Measurements from ENCODE around the gene PRKCE. TPM values are rescaled to one million over a fixed set of nuclear protein-coding genes. Genes with fewer than 3 reads are reported as not detected.
A peak's percentile ranks its signal among the peaks of the same experiment; 100 is the strongest.

Gene PRKCE
- total RNA-seq, 1 donor from 2014 or later, result 19.3 TPM

DNA sequence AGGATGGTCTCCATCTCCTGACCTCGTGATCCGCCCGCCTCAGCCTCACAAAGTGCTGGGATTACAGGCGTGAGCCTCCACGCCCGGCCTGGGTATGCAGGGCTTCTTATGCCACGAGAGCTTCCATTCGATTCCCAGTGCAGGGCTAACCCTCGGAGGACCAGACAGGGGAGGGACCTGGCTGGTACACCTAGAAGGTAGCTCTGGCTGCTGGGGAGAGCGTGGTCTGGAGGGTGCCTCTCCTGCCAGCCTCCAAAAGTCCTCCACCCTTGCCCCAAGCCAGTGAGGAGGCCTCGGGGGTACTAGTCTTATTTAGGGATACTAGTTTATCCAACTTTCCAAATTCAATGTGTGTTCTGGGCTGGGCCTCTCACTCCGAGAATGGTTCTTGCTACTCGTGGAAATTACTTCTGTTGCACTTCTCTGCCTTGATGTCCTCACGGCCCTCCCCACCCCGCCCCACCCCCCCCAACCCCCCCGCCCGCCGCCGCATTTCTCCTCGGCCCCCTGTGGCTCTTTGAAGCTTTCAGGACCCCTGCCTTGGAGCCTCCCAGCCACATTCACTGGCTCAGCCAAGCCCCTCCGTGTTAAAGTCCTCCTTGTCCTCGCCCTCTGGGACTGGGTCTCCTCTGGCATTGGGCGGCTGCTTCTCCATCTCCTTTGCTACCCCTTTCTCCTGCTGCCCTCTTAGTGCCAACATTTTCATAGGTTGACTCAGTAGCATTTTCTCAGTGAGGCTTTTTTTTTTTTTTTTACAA lies 502.7 kb downstream of the PRKCE start:
- no peak for DNase-seq

DNA sequence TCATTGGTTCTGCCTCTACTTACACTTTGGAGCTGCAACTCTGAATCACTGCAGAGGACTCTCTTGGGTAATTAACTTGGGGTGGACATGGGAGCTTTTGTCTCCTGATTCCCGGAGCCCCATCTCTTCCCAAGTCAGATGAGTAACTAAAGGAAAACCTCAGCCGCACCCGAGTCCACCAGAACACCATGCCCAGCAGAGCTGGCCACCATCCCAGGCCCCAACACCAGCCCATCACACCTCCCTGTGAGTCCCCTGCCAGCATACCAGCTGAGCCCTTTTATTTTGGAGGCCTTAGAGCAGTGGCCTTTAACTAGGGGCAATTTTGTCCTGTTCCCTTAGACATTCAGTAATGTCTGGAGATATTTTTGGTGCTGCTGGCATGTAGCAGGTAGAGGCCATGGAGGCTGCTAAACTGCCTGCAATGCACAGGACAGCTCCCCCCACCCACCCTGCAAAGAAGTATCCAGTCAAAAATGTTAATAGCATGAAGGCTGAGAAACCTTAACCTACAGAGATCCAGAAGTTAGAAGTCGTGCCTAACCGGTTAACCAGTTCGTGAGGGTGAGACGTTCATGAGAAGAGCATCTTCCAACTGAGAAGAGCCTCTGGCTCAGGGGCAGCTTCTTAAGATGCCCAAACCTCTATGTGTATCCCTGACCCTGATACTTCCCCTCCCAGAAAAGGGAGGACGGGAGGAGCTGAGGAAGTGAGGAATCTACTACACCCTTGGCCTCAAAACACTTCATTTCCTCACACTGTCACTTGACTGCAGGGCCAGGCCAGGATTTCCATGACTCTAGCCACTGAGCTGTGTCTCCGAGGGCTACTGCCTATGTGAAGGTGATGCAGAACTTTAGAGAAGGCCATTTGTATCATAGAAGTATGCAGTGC lies 505.8 kb downstream of the PRKCE start:
- no peak for DNase-seq

DNA sequence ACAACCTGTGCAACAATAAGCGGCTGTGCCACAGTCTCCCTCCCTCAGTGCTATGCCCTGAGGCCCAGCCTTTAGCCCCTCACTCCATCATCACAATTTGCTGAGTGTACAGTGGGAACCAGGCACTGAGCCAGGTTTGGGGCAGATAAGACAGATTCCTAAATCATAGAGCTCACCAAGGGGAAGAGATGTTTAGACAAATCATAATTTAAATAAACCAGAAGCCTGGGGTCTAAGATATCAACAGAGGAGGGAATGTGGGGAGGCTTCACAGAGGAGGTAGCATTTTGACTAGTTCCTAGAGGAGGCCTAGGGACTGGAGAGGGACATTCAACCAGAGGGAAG lies 506.5 kb downstream of the PRKCE start:
- DNase-seq, result no peak

DNA sequence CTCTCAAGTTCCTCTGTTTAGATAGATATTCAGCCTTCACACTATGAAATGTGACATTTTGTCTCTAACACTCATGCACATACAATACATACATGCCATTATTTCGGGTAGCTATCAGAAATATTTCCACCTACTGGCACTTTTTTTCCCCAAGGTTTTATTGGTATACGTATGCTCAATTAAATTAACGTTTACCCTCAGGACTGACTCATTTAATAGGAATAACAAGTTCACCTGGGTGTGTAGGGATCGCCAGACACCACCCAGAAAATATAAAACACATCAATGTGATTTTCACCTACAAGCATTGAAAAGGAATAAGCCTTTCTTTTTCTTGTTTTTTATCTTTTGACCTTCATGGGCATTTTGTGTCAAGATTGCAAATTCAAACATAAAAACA lies 507.2 kb downstream of the PRKCE start:
- no peak for DNase-seq

DNA sequence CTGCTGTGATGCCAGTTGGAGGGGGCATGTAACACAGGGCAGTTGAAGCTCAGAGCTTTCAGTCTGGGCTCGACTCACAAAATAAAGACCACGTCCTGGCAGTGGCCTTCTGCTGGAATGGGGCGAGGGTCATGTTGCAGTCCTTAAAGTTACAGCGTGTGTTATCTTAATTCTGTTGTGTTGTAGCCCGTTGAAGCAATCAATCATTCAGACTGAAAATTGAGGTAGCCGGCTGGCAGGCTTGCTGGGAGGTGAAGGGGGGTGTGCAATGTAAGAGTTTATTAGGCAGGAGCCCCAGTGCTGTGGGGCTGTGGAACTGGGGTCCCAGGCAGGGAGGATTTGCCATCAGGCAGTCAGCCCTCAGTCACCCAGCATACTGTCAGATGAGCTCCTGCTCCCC lies 508.9 kb downstream of the PRKCE start:
- DNase-seq, result no peak

DNA sequence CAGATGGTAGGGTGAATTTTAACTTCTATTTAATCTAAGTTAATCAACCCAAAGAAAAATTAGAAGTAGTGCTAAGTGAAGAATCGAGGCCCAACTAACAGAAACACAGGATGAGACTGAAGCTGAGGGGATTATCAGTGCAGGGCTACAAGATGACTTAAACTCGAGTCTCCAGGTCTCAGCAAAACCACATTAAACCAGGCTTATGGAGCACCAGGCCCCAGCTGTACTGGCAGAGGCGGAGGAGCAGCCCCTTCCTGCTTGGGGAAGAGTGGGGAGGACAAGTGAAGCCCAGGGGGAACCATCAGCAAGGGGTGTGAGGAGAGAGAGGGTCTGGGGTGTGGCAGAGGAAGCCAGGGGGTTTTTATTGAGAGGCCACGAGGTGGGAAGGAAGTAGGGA lies 509.8 kb downstream of the PRKCE start:
- DNase-seq, result no peak

DNA sequence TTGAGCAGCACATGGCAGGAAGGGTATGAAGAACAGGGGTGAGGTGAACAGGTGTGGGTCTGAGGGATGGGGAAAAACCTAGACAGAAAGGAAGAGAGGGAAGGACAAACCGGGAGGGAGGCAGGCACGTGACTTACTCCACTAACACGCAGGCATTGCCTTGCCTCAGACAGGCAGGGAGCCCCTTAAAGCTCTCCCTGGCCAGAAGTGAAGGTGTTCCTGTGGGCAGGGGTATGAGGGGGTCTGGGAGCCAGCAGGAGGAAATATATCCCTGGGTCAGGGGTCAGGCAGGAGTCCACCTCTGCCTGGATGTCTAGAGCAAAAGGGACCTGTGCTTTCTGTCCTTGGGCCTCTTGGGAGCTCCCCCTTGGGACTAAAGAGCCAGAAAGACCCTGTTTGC lies 510.4 kb downstream of the PRKCE start:
- no peak for DNase-seq

DNA sequence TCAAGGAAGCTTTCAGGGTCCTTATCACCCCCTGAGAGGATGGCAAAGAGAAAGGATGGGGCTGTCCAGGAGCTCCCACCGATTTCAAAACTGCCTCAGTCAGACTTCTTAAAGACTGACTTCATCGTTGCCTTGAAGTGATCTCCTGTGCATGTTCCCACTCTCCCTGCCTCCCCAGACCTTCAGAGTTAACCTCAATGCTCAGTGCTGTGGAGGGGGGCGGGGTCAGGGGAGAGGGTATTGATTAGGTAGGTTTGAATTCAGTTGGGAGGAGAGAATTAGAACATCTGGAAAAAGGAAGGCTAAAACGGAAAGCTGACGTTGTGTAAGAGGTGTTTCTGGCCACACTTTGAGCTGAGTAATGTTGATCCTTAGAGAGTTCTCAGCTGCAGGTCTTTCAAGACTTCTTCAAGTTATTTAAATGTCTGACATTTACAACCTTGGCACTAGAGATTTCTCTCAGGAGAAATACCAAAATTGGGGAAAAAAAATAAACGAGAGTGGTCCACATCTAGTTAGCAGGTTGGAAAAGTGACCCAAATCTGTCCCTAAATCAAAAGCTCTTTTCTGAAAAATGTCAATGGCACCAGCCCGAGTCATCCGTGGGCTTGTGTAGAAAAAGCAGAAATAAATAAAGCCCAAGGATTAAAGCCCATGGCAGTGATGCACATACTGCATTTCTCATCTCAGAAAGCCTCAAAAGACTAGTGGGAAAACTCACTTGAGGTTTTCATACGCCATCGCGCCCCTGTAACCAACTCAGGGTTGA lies 511.0 kb downstream of the PRKCE start:
- DNase-seq, result no peak

DNA sequence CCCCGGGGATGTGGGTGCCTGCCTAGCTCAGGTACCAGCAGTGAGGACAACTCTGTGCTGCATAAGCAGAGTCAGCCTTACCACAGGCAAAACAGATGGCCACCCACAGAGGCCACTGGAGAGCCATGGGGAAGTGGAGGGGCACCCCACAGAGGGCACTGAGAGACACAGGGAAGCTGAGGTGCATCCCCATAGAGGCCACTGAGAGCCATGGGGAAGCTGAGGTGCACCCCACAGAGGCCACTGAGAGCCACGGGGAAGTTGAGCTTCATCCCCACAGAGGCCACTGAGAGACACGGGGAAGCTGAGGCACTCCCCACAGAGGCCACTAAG lies 511.6 kb downstream of the PRKCE start:
- DNase-seq, result no peak

DNA sequence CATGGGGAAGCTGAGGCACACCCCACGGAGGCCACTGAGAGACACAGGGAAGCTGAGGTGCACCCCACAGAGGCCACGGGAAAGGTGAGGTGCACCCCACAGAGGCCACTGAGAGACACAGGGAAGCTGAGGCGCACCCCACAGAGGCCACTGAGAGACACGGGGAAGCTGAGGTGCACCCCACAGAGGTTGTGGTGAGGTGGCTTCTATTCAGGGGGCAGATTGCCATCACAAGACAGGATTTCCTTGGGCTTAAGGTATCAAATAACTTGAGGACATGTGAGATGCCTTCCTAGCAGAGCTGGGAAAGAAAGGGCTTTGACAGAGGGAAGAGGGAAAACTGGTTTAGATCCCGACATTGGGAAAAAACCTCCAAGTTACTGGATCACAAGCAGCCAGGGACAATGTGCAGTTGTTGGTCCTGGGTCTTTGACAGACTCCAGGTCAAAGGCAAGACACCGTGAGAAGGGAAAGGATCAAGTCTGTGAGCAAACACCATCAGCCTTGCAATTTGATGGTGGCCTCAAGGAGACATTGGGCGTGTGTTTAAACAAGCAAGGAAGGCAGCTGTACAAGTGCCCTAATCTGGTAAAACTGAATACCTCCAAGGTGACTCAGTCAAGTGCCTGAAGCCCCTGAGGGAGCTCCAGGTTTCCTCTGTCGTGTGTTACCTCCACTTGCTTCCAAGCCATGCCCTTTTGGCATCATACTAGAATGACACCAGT lies 512.5 kb downstream of the PRKCE start:
- no peak for DNase-seq

DNA sequence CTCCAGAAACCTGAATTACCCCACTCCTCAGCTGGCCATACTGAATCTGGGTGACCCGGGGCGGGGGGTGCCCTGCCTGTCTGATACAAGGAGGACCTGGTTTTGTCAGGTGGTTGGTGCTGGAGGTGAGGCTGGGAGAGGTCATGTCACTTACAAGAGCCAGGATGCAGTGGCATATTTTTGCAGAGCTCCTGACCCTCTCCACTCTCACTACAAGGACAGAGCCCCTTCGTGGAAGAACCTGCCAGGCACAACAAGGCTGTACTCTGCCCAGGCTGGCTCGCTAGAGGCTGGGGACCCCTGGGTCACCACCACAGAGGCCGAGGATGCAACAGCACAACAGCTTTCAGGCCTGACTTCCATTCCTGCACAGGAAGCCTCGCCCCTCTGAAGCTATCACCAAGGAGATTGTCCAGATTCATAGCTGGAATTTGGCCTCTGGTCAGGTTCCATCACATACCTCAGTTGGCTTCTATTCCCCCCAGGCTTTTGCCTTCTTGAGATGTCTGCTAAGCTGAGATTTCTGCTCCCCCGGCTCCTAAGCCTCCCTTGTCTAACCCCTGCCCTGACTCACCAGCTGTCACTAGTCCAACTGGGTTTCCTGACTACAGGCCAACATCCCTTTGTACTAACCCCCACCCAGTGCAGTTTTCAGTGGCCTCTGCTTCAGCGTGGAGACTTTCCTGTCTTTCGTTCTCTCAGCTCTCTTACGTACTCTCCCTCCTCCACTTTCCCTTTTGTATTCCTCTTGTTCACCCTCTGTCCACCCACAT lies 513.2 kb downstream of the PRKCE start:
- peak; percentile 55 for DNase-seq

DNA sequence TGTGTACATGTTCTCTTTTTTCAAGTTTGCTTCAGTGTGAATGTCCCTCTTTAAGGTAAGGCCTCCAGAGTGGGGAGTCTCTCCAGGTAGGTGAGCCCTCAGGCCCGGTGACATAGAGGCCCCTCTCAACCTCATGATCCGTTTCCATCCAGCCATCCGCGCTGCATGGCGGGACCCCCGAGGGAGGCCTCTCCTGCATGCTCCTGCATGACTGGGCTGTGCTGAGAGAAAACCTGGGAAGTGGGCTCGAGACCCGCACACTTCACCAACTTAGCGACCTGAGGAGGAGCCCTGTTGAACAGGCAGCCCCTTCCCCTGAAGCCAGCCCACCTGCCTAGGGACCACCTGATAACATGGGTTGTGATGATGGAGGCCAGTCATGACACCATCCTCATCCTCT lies 514.4 kb downstream of the PRKCE start:
- DNase-seq, result no peak

DNA sequence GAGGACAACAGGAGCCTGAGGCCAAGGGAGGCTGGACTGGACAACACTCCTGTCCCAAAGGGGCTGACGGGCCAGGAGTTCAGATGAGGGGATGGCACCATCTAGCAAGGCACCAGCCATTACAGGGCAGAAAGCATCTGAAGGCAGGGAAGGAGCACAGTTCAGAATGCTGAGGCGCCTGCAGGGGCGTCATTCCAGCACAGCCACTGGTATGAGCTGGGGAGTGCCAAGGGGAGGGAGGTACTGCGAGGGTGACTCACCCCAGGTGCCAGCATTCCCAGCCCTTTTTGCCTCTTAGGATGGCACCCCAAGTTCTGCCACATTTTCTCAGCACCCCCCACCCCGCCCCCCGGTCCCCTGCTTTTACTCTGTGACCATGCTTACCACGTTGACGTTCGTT lies 515.9 kb downstream of the PRKCE start:
- DNase-seq, result no peak

DNA sequence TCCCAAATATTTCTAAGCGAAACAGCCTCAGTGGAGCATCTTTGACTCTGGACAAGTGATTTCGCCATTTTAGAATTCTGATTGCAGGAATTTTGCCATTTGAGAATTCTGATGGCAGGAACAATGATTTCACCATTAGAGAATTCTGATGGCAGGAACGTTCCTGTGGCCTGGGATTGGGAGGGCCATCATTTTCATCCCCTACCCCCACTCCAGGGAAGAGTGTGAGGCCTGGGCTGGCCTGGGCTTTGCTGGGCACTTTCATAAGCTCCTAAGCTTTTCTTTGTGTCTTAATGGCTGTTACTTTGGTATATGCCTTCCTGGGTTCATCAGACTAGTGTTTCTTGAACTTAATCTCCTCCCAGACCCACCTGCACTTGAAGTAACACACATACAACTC lies 516.4 kb downstream of the PRKCE start:
- no peak for DNase-seq

DNA sequence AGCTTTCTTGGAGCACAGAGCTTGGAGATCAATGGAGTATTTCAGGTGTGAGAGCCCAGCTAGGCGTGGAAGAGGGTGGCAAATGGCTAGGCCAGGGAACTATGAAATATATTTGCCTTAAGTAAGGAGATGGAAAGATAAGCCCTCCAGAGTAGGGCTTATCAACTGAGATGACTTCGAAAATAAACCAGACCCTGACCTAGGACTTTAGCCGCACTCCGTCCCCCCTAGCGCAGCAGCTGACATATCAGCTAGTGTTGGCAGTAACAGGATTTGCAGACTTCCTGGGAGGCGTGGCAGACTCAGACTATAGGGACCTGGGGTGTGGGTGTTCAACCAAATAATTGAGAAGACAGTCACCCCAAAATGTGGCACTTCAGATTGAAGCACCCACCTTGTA lies 518.0 kb downstream of the PRKCE start:
- no peak for DNase-seq

DNA sequence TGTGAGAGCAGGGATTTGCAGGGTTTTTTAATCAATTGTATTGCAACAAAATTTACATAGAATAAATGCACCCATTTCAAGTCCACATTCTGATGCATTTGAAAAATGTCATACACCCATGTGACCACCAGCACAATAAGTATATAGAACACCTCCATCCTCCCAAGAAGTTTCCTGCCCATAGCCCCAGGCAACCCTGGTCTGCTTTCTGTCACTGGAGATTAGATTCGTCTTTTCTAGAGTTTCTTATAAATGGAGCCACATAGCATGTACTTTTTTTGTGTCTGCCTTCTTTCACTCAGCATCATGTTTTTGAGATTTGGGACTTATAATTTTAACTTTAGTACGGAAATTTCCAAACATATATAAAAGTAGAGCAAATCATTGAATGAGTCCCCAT lies 518.6 kb downstream of the PRKCE start:
- no peak for DNase-seq

DNA sequence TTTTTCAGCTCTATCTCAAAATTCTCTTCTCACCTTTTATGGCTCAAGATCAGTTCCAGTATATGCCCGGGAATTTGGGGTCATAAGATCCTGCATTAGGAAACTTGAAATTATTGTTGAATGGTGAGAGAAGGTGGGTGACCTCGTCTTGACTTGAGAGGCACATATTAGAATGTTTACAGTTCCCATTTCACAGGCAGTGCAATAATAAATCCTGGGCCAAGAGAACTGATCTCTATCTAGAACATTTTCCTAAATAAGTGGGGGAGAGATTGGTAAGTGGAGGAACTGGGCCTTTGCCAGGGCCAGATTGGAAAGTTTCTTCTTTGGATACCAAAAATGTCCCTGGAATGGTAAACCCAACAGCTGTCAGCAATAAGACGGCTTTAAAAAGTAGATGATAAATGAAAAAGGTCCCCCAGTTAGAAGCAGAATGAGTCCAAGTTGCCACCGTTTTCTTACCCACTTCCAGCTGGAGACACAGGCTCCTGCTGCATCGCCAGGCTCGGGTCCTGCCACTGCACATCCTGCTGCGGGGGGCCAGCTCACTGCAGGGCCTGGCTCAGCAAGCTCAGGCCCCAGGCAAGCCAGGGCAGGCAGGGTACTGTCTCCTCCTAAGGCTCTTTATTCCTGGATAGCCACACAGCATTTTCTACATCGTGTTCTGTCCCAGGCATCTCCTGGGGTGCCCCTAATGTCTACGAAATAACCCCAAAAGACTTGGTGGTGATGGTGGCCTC lies 519.3 kb downstream of the PRKCE start:
- DNase-seq, result no peak

DNA sequence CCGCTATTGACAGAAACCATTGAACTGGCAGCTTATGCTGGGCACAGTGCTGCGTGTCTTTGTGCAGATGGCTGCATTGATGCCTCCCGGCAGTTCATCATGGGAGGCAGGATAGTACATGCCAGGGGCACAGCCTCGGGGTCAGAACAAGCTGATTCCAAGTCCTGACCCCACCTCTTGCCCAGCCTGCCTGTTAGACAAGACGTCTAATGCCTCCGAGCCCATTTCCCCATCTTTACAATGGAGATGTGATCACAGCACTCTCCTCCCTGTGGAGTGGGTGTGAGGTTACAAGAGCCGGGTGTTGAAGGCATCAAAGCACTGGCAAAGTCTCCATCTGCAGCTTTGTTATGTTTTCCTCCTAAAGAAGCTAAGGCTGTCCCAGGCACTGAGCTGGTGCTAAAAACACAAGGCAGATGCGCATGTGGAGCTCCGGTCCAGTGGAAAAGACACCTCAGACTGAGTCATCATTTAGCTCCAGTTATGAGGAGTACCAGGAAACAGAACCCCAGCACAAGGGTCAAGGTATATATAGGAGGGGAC lies 520.0 kb downstream of the PRKCE start:
- no peak for DNase-seq

DNA sequence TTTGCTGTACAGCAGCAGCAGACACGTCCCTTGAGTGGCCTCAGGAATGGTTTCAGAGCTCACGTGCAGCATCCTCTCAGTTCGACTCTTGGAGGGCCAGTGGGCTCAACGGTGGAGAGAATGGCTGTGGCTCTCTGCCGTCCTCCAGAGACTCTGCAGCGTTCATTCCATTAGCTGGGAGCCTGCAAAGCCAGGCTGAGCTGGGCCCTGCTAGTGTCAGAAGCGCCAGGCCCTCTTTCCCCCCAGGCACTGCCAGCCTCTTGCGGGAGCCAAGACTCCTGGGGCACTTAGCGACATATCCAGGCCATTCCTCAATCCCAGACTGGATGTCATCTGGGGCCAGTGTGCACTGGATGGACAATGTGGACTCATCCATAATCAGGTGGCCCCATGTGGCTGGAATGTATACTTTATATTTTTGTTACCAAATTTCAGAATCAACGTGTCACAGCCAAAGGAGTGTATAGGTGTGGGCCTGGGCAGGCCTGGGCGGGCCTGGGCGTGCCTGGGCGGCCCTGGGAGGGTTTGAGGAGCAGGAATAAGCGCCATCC lies 520.6 kb downstream of the PRKCE start:
- no peak for DNase-seq

DNA sequence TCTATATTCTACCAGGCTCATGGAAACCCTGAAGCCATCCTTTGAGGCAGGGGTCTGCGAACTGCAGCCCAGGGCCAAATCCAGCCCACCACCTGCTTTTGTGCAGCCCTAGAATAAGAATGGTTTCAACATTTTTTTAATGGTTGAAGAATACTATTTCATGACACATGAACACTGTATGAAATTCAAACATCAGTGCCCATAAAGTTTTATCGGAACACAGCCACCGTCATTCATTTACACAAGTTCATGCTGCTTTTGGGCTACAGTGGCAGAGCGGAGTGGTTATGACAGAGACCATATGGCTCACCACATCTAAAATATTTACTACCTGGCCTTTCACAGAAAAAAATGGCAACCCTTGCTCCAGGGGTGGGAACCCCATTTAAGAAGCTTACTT lies 521.6 kb downstream of the PRKCE start:
- DNase-seq, result no peak

Data from skin of body (tissue), 2 donors.